ENCODE measurements around the gene SMAD2.

DNA sequence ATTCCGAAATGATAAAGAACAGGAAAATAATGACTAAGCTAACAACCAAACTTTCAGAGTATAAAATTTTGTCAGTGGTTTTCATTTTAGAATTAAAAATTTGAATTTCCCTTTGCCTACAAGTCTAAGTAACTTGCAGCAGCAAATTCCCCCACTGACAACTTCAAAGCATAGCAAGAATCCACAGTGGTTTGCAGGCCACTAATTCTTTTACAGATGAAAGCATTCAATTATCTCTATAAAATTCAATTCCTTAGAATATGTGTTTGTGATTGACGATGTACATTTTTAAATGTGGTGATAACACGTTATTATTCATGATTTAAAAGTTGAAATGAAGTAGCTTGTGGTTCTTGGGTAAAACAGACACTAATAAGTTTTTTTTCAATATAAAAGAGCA is 100.6 kb downstream of the SMAD2 start:
- TF ChIP-seq, protein P1, sequence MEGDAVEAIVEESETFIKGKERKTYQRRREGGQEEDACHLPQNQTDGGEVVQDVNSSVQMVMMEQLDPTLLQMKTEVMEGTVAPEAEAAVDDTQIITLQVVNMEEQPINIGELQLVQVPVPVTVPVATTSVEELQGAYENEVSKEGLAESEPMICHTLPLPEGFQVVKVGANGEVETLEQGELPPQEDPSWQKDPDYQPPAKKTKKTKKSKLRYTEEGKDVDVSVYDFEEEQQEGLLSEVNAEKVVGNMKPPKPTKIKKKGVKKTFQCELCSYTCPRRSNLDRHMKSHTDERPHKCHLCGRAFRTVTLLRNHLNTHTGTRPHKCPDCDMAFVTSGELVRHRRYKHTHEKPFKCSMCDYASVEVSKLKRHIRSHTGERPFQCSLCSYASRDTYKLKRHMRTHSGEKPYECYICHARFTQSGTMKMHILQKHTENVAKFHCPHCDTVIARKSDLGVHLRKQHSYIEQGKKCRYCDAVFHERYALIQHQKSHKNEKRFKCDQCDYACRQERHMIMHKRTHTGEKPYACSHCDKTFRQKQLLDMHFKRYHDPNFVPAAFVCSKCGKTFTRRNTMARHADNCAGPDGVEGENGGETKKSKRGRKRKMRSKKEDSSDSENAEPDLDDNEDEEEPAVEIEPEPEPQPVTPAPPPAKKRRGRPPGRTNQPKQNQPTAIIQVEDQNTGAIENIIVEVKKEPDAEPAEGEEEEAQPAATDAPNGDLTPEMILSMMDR (IDR thresholded peaks at IDR 0.05) = no peak
- TF ChIP-seq POLR2A (IDR thresholded peaks at IDR 0.05) = no peak
